Lung (tissue), 12 donors: ENCODE data around the gene PHF21B. TPM values are rescaled to one million over a fixed set of nuclear protein-coding genes. Genes with fewer than 3 reads are reported as not detected.

Experiments used
- ATAC-seq: fragments of 200-7000 bp; cut with Tn5 transposase; one replicate; pipeline ENCODE4 v1.9.1; 2020; ENCODE audit warnings: moderate number of reproducible peaks; ENCODE audit not compliant: insufficient read depth, low FRiP score
- DNase-seq, 3 donors: peaks; one replicate each; pipeline ENCODE4 v3.0.0-alpha.2; 2013 to 2017
- H3K27ac ChIP-seq, 2 donors: one replicate each; pipeline ENCODE4 v1.5.1; 2013; ENCODE audit warnings: mild to moderate bottlenecking in 2 of 2, moderate library complexity in 2 of 2, control low read depth in 1 of 2, inconsistent platforms in 1 of 2, low read depth in 1 of 2, low read length in 1 of 2
- H3K27me3 ChIP-seq, 3 donors: one replicate each; pipeline ENCODE4 v1.5.1; 2013; ENCODE audit warnings: low read length in 2 of 3; ENCODE audit not compliant: control insufficient read depth in 3 of 3, insufficient read depth in 3 of 3
- H3K36me3 ChIP-seq, 4 donors: one replicate each; pipeline ENCODE4 v1.5.1; 2013; ENCODE audit warnings: low read length in 4 of 4, mild to moderate bottlenecking in 1 of 4, moderate library complexity in 1 of 4; ENCODE audit not compliant: control insufficient read depth in 4 of 4, insufficient read depth in 4 of 4
- H3K4me1 ChIP-seq, 5 donors: one replicate each; pipeline ENCODE4 v1.5.1; 2013; ENCODE audit warnings: low read length in 5 of 5, mild to moderate bottlenecking in 2 of 5, moderate library complexity in 1 of 5; ENCODE audit not compliant: control insufficient read depth in 5 of 5, insufficient read depth in 5 of 5
- H3K4me3 ChIP-seq: one replicate; pipeline ENCODE4 v1.5.1; 2013; ENCODE audit warnings: mild to moderate bottlenecking, control low read depth, moderate library complexity
- H3K9ac ChIP-seq, 2 donors: one replicate each; pipeline ENCODE4 v1.5.1; 2013; ENCODE audit warnings: low read length in 2 of 2, control low read depth in 1 of 2; ENCODE audit not compliant: insufficient read depth in 1 of 2
- H3K9me3 ChIP-seq, 4 donors: one replicate each; pipeline ENCODE4 v1.5.1; 2013; ENCODE audit warnings: low read length in 3 of 4, mild to moderate bottlenecking in 1 of 4, moderate library complexity in 1 of 4; ENCODE audit not compliant: control insufficient read depth in 4 of 4, insufficient read depth in 3 of 4
- CTCF ChIP-seq: IDR thresholded peaks from 2 replicates; pipeline ENCODE4 v1.5.1; 2012; ENCODE audit warnings: mild to moderate bottlenecking; ENCODE audit errors: control extremely low read depth, extremely low read depth
- WGBS, 2 donors: extraction: QIAGEN DNeasy Blood & Tissue Kit; methylation state at CpG; one replicate each; pipeline ENCODE4 v1.1.7; 2013; 5-methylcytosine and 5-hydroxymethylcytosine counted together
- polyA plus RNA-seq, 2 donors: library from polyadenylated mRNA; stranded (reverse); fragments of 200-250 nt; gene quantifications; one replicate each; pipeline ENCODE4 v1.2.1, GENCODE V29; 2013
- total RNA-seq, 2 donors: library from RNA; depleted of rRNA in 1 of 2; stranded (reverse); fragments of >200 nt in 1 of 2; gene quantifications; one replicate each; pipeline ENCODE4 v1.2.1, GENCODE V29; 2014 to 2021
- donor health status: control.
- donor health status: control.
- donor health status: Bipolar disorder and iron deficiency.
- donor health status: healthy.
- donor health status: DM: yes; HTN: yes; CAD: no.

Gene PHF21B
- total and polyA plus RNA-seq, 4 donors = 0.03 to 0.43 (median 0.26) TPM

DNA sequence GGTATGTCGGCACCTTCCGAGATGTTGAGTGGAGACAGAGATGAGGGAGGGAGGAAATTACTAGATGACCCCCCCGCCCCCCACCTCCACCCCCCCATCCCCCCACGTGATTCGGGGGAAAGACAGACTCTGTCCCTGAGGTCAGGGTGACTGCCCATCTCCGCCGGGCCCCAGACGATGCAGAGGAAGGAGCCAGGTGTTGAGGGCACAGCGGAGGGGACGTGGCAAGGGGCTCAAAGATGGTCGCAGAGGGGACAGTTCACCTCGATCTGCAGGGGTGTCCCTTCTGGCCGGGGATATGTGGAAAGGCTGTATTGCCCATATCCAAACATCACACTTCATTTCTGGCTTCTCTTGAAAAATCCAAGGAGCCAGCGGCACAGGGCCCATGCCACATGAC is 14.1 kb downstream of the PHF21B start:
- peaks cover 0 to 4% (median 0%) of the 10 kb centered on the region in 4 donors for H3K9me3 ChIP-seq
- DNase-seq (no peak), ATAC-seq (no peak)
- H3K27me3 ChIP-seq = peaks cover 0 to 4% (median 0%) of the 10 kb centered on the region in 3 donors
- no peaks in the 10 kb centered on the region for H3K4me1 ChIP-seq
- no peak overlapping the region for H3K9ac ChIP-seq
- 72 to 85% methylated on average over 14 of the region's 14 CpGs for WGBS, 2 donors
- H3K36me3 ChIP-seq = no peaks in the 10 kb centered on the region
- no peak for TF ChIP-seq CTCF
- no peak overlapping the region for H3K27ac ChIP-seq
- H3K4me3 ChIP-seq = no peak overlapping the region

DNA sequence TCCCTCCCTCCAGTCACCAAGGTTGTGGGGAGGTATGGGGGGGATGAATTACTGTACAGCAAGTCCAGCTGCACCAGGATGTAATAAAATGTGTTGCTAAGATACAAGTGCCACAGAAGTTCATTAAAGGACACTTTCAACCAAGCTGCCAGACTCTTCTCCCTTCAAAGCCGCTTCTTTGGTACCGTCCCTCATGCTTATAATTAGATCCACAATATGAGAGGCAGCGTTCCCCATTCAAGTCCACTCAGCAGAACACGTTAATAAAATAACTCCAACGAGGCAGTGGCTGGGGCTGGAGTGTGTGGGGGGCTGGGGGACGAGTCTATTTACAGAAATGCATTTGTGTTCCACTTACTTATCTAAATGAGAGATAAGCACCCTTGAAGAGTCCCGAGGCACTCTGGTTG is 14.7 kb downstream of the PHF21B start:
- H3K36me3 ChIP-seq = no peaks in the 10 kb centered on the region
- WGBS, 2 donors = 23 to 58% methylated on average over 7 of the region's 7 CpGs
- peak in 1 of 3 donors; percentile 6 for DNase-seq
- H3K27me3 ChIP-seq = peaks cover 0 to 4% (median 0%) of the 10 kb centered on the region in 3 donors
- H3K9me3 ChIP-seq = peaks cover 0 to 4% (median 0%) of the 10 kb centered on the region in 4 donors
- H3K27ac ChIP-seq = no peak overlapping the region
- TF ChIP-seq CTCF = no peak
- no peak overlapping the region for H3K4me3 ChIP-seq
- no peak for ATAC-seq
- no peak overlapping the region for H3K9ac ChIP-seq
- H3K4me1 ChIP-seq = no peaks in the 10 kb centered on the region

GRCh38 chr22:44994399-44995104 is 15.3 kb downstream of the PHF21B start:
- ATAC-seq = no peak

More at GRCh38 chr22:44994399-44995104, 15.3 kb downstream of the PHF21B start:
- Histone ChIP-seq H3K4me1 (no peaks in the 10 kb centered on the region), H3K27me3 (peaks cover 0 to 4% (median 0%) of the 10 kb centered on the region in 3 donors), H3K9me3 (peaks cover 0 to 4% (median 0%) of the 10 kb centered on the region in 4 donors), H3K36me3 (no peaks in the 10 kb centered on the region), H3K9ac (no peak overlapping the region), H3K4me3 (no peak overlapping the region), H3K27ac (no peak overlapping the region)
- no peak for DNase-seq
- no peak for TF ChIP-seq CTCF
- 75 to 78% methylated on average over 19 of the region's 19 CpGs for WGBS, 2 donors
